GM12878 (cell line): Measurements from ENCODE around the gene CRY1. TPM values are rescaled to one million over a fixed set of nuclear protein-coding genes. Genes with fewer than 3 reads are reported as not detected.

Experiments used
- ATAC-seq: fragments of 200-7000 bp; cut with Tn5 transposase; 3 replicates; pipeline ENCODE4 v1.9.1; 2020; ENCODE audit warnings: mild to moderate bottlenecking, moderate library complexity
- BruUV-seq: library from RNA; stranded (reverse); fragments of 400-500 nt; replicated peaks from 2 replicates; lab custom pipeline; 2021; lab: Mats Ljungman, UMichigan
- CTCF ChIA-PET: fragments of 300-600 bp; sonication (Branson Sonifier 250); formaldehyde crosslinking; extraction: SDS; loops from one replicate; lab custom pipeline; 2021; ENCODE audit warnings: inconsistent platforms; lab: Yijun Ruan, JAX
- POLR2A ChIA-PET: fragments of 350-600 bp; formaldehyde crosslinking; extraction: SDS; loops from one replicate; lab custom pipeline; 2021; ENCODE audit warnings: inconsistent platforms; lab: Charles Lee
- RAD21 ChIA-PET: fragments of 300-600 bp; sonication (Branson Sonifier 250); formaldehyde crosslinking; loops from one replicate; lab custom pipeline; 2023; ENCODE audit warnings: antibody characterized with exemption; ENCODE audit not compliant: unreplicated experiment; lab: Charles Lee
- SMC1A ChIA-PET: fragments of 300-600 bp; sonication (Branson Sonifier 250); formaldehyde crosslinking; loops from one replicate; lab custom pipeline; 2023; ENCODE audit not compliant: unreplicated experiment, uncharacterized antibody; lab: Charles Lee
- DNase-seq: peaks from one replicate; pipeline ENCODE4 v3.0.0-alpha.2; 2011; ENCODE audit warnings: low read depth, low spot score
- FAIRE-seq: peaks from 3 replicates; lab custom pipeline; 2011; peaks lifted over from hg19 to GRCh38; lab: Jason Lieb, UNC
- H2AFZ ChIP-seq: 2 replicates; pipeline ENCODE4 v1.6.0; 2011; ENCODE audit warnings: low read depth, low read length, control low read depth; ENCODE audit not compliant: control insufficient read depth
- H3K27ac ChIP-seq: 2 replicates; pipeline ENCODE4 v1.5.1; 2011; ENCODE audit warnings: control low read depth; ENCODE audit not compliant: control insufficient read depth, insufficient read depth
- H3K27me3 ChIP-seq, 2 experiments: replicated peaks in 1 of 2; 2 replicates each; pipeline versions ENCODE4 v1.6.0 to v1.6.1; 2011; ENCODE audit warnings: low read length in 1 of 2; ENCODE audit not compliant: control insufficient read depth in 2 of 2, insufficient read depth in 2 of 2
- H3K36me3 ChIP-seq, 2 experiments: 2 replicates each; pipeline ENCODE4 v1.5.1; 2011; ENCODE audit warnings: low read length in 1 of 2; ENCODE audit not compliant: control insufficient read depth in 2 of 2, insufficient read depth in 2 of 2
- H3K4me1 ChIP-seq: 2 replicates; pipeline ENCODE4 v1.6.1; 2011; ENCODE audit warnings: mild to moderate bottlenecking, low read length, moderate library complexity, mixed read lengths; ENCODE audit not compliant: control insufficient read depth, insufficient read depth
- H3K4me2 ChIP-seq: 2 replicates; pipeline ENCODE4 v1.6.0; 2011; ENCODE audit warnings: control low read depth; ENCODE audit not compliant: control insufficient read depth, insufficient read depth
- H3K4me3 ChIP-seq: fragments of 200-600 bp; sonication (generic); 2 replicates; pipeline ENCODE4 v1.5.1; 2016
- H3K79me2 ChIP-seq: 2 replicates; pipeline ENCODE4 v1.6.0; 2011; ENCODE audit warnings: low read length; ENCODE audit not compliant: control insufficient read depth, insufficient read depth
- H3K9ac ChIP-seq: 2 replicates; pipeline ENCODE4 v1.8.0; 2011; ENCODE audit warnings: low read length, control low read depth, mixed read lengths; ENCODE audit not compliant: control insufficient read depth, insufficient read depth
- H3K9me3 ChIP-seq: replicated peaks from 3 replicates; pipeline ENCODE4 v1.5.1; 2011; ENCODE audit warnings: mild to moderate bottlenecking, low read length; ENCODE audit not compliant: control insufficient read depth, insufficient read depth
- H4K20me1 ChIP-seq: 2 replicates; pipeline ENCODE4 v1.6.0; 2011; ENCODE audit not compliant: control insufficient read depth, insufficient read depth
- BCL11A ChIP-seq: IDR thresholded peaks from 2 replicates; pipeline ENCODE4 v1.6.1; 2011; ENCODE audit warnings: low read depth, low read length
- BCL3 ChIP-seq: IDR thresholded peaks from 2 replicates; pipeline ENCODE4 v1.6.1; 2011; ENCODE audit warnings: borderline replicate concordance, low read depth, mild to moderate bottlenecking, moderate library complexity, low read length; ENCODE audit not compliant: insufficient read depth, poor library complexity, severe bottlenecking
- CEBPZ ChIP-seq: fragments of 150-350 bp; IDR thresholded peaks from 2 replicates; pipeline ENCODE4 v1.6.1; 2016; ENCODE audit warnings: low read depth, low read length
- CHD1 ChIP-seq: IDR thresholded peaks from 2 replicates; pipeline ENCODE4 v1.6.1; 2012; ENCODE audit warnings: low read depth, low read length, improper control_type of control experiment
- FOS ChIP-seq: IDR thresholded peaks from 3 replicates; pipeline ENCODE4 v1.6.1; 2011; ENCODE audit warnings: borderline replicate concordance; ENCODE audit not compliant: insufficient read length; ENCODE audit errors: extremely low read depth
- HSF1 ChIP-seq: fragments of 150-350 bp; IDR thresholded peaks from 2 replicates; pipeline ENCODE4 v1.6.1; 2014; ENCODE audit warnings: mild to moderate bottlenecking, low read depth, low read length
- KAT2A ChIP-seq: conservative IDR thresholded peaks from 2 replicates; pipeline ENCODE4 v1.6.1; 2011; ENCODE audit warnings: low read depth, low read length; ENCODE audit not compliant: control insufficient read depth
- MYC ChIP-seq: IDR thresholded peaks from 2 replicates; pipeline ENCODE4 v1.6.1; 2011; ENCODE audit warnings: mild to moderate bottlenecking, low read length, moderate library complexity, inconsistent platforms; ENCODE audit not compliant: insufficient read depth, insufficient replicate concordance, insufficient read length, severe bottlenecking
- NFXL1 ChIP-seq: fragments of 450-650 bp; IDR thresholded peaks from 2 replicates; pipeline ENCODE4 v1.6.1; 2017; ENCODE audit warnings: antibody characterized with exemption, mild to moderate bottlenecking, borderline replicate concordance
- NFYB ChIP-seq: IDR thresholded peaks from 2 replicates; pipeline ENCODE4 v1.6.1; 2011; ENCODE audit warnings: low read depth, mild to moderate bottlenecking, low read length, improper control_type of control experiment, moderate library complexity; ENCODE audit not compliant: insufficient read depth
- SKIL ChIP-seq: fragments of 450-650 bp; IDR thresholded peaks from 2 replicates; pipeline ENCODE4 v1.6.1; 2017; ENCODE audit warnings: mild to moderate bottlenecking, low read depth, inconsistent platforms; ENCODE audit not compliant: poor library complexity, severe bottlenecking
- ZBTB33 ChIP-seq: fragments of 450-650 bp; IDR thresholded peaks from 2 replicates; pipeline ENCODE4 v1.6.1; 2017; ENCODE audit warnings: mild to moderate bottlenecking
- ZNF384 ChIP-seq: IDR thresholded peaks from 2 replicates; pipeline ENCODE4 v1.6.1; 2012; ENCODE audit warnings: low read depth, mild to moderate bottlenecking, low read length, improper control_type of control experiment, borderline replicate concordance
- WGBS: methylation state at CpG from one replicate; pipeline ENCODE4 v1.1.6; 2016; ENCODE audit warnings: low lambda C conversion rate; ENCODE audit not compliant: insufficient replicate concordance, insufficient coverage; ENCODE audit errors: missing lambda C conversion rate; 5-methylcytosine and 5-hydroxymethylcytosine counted together
- in situ Hi-C: fragments of 300-500 bp; cut with MboI; formaldehyde crosslinking; loops from 9 replicates; pipeline ENCODE4 v1.14.3; 2018; ENCODE audit warnings: mixed read lengths
- intact Hi-C: fragments of 100-400 bp; cut with micrococcal nuclease; formaldehyde crosslinking; loops from one replicate; pipeline ENCODE4 v1.14.2; 2022; ENCODE audit not compliant: unreplicated experiment
- polyA plus RNA-seq, 11 experiments: library from polyadenylated mRNA; depleted of rRNA in 4 of 11; unstranded in 6 of 11; stranded (reverse) in 5 of 11; fragments of >200 nt; fragmentation: Nextera tagmentation in 4 of 11; fragmentation: Illumina TruSeq in 1 of 11; extraction: Ambion mirVana in 4 of 11; extraction: Trizol in 1 of 11; gene quantifications; 1 replicate in 1 of 11; 2 replicates in 10 of 11; pipeline versions ENCODE4 v1.2.1 to v1.2.3, GENCODE V29; 2011 to 2016; ENCODE audit warnings: inconsistent platforms in 2 of 11, missing spikeins in 2 of 11, low read depth in 1 of 11
- total RNA-seq, 4 experiments: library from RNA; depleted of rRNA in 3 of 4; stranded (reverse); fragments of >200 nt in 3 of 4; fragmentation: Illumina TruSeq in 1 of 4; extraction: Trizol in 1 of 4; gene quantifications; 2 replicates each; pipeline versions ENCODE4 v1.2.1 to v1.2.3, GENCODE V29; 2013 to 2021

The CRY1 gene
- total and polyA plus RNA-seq, 10 of the 15 experiments (the other 5 are each of a cell fraction or from before 2014, with no cell fraction given) = 1.6 to 10.9 (median 5.4) TPM

- H3K36me3 ChIP-seq = no peaks in the 10 kb centered on the region
- no peak overlapping the region for H3K4me3 ChIP-seq
- ChIA-PET POLR2A (no interaction called here), RAD21 (no interaction called here), CTCF (interaction anchor here (1.5 kb wide), 1 partner anchor 76 kb away, joined by 3 read pairs; no protein-coding TSS in a partner anchor), SMC1A (no interaction called here)
- H3K79me2 ChIP-seq = no peaks in the 10 kb centered on the region
- H3K27me3 ChIP-seq = no peaks in the 10 kb centered on the region
- in situ Hi-C loops = no loop called here
- peaks cover 7% of the 10 kb centered on the region for H3K4me1 ChIP-seq
- DNase-seq (no peak), FAIRE-seq (no peak), ATAC-seq (no peak)
- no peaks in the 10 kb centered on the region for H3K9me3 ChIP-seq
- 66% methylated on average over 2 of the region's 2 CpGs for WGBS
- no TSS peak for BruUV-seq
- H2AFZ ChIP-seq = no peak overlapping the region
- H3K27ac ChIP-seq = no peak overlapping the region
- H4K20me1 ChIP-seq = no peaks in the 10 kb centered on the region
- intact Hi-C loops = no loop called here
- H3K9ac ChIP-seq = no peak overlapping the region
- TF ChIP-seq FOS (no peak), CEBPZ (no peak), BCL11A (no peak), ZBTB33 (no peak), SKIL (no peak), BCL3 (no peak), KAT2A (no peak), NFYB (no peak), CHD1 (no peak), NFXL1 (no peak), MYC (no peak), HSF1 (no peak), ZNF384 (no peak)
- no peak overlapping the region for H3K4me2 ChIP-seq
These were observed 81.8 kb downstream of the CRY1 start for GRCh38 chr12:107011519-107011918.
